GM21717 (cell line): ENCODE measurements around the gene DUS2.
"Not testable (repeated sequence)": the region's sequence is repeated elsewhere in the genome, so short reads cannot be mapped to it uniquely, and the experiment has no call there.

Source experiments
- ATAC-seq: cut with Tn5 transposase; IDR thresholded peaks from one replicate; pipeline ENCODE4 v1.9.1; 2021; ENCODE audit warnings: mild to moderate bottlenecking, moderate library complexity; ENCODE audit not compliant: unreplicated experiment

DUS2 gene

DNA sequence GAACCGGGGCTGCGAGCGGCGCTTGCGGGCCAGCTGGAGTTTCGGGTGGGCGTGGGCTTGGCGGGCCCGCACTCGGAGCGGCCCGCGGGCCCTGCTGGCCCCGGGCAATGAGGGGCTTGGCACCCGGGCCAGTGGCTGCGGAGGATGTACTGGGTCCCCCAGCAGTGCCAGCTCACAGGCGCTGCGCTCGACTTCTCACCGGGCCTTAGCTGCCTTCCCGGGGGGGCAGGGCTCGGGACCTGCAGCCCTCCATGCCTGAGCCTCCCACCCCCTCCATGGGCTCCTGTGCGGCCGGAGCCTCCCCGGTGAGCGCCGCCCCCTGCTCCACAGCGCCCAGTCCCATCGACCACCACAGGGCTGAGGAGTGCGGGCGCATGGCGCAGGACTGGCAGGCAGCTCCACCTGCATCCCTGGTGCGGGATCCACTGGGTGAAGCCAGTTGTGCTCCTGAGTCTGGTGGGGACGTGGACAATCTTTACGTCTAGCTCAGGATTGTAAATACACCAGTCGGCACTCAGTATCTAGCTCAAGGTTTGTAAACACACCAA, 24.8 kb upstream of the DUS2 start:
- ATAC-seq, result not testable (repeated sequence)

DNA sequence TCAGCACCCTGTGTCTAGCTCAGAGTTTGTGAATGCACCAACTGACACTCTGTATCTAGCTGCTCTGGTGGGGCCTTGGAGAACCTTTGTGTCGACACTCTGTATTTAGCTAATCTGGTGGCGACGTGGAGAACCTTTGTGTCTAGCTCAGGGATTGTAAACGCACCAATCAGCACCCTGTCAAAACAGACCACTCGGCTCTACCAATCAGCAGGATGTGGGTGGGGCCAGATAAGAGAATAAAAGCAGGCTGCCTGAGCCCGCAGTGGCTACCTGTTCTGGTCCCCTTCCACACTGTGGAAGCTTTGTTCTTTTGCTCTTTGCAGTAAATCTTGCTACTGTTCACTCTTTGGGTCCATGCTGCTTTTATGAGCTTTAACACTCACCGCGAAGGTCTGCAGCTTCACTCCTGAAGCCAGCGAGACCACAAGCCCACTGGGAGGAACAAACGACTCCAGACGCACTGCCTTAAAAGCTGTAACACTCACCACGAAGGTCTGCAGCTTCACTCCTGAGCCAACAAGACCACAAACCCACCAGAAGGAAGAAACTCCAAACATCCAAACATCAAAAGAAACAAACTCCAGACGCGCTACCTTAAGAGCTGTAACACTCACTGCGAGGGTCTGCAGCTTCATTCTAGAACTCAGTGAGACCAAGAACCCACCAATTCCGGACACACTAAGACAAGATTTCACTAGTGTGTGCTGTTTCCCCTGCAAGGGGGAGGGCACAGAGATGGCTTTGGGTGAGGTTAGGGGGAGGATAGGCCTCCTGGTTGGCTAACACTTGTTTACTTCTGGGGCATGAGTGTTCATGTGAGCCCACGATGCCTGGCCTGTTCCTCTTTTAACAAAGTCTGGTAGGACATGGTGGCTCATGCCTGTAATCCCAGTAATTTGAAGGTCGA, 24.1 kb upstream of the DUS2 start, which contains the start of gene DPEP2:
DPEP2 (minus strand) TSS at position 706 of the 910 bp plus-strand sequence. CDS start 6,272 bp downstream, outside the sequence.
- not testable (repeated sequence) for ATAC-seq

DNA sequence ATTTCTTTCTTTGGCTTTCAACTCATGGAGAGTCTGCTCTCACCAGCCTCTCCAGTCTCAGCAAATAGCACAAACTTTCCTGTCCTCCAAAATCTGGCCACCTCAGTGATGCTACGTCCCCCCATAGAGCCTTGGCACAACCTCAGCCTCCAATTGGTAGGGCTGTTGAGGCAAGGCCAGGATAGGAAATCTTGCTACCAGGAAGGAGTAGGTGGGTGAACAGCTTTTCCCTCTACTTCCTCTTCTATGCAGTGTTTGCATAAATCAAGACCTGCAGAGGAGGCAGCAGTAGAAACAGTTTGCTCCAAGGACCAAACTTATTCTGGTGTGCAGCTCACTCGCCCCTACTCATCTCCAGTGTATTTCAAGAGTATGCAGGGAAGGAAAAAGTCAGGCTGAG, 23.1 kb upstream of the DUS2 start:
- no peak for ATAC-seq

DNA sequence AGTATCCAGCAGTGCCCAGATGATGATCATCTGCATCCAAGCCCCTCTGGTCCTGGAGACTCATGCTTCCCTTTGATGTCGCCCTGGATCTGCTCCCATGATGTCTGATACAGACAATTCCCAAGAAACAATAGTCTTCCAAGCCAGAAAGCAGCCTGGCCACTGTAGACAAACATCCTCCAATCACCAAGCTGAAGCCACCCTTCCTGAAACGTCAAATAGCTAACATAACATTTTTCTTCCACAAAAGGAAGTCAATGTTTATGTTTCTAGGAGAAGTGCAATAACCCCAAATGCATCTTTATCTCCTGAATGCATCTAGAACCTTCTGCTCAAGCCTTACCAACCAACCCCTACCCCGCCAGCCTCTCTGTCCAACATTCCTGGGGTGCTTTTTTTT, 22.6 kb upstream of the DUS2 start:
- ATAC-seq, result no peak

DNA sequence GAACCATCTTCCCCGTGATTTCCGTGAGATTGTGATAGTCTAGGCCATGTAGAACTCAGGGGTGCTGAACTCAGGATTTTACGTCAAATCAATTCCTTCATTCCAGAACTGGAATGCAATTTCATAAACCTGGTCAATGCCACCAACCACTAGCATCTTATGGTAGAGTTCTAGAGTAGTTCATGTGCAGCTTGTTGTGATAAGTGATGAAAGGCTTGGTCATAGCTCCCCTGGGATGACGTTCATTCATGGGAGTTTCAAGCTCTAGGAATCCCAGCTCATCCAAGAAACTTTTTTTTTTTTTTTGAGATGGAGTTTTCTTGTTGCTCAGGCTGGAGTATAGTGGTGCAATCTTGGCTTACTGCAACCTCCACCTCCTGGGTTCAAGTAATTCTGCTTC, 20.1 kb upstream of the DUS2 start:
- ATAC-seq, result no peak

DNA sequence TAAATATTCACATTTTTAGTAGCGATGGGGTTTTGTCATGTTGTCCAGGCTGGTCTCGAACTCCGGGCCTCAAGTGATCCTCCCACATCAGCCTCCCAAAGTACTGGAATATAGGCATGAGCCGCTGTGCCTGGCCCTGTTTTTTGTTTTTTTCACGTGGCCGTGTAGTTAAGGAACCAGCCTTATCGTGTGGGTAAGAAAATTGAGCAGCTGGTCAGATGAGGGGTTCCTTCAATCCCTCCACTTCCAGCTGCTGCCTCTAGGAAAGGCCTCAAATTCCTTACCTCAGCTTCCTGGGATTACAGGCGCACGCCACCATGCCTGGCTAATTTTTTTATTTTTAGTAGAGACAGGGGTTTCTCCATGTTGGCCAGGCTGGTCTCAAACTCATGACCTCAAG, 17.9 kb upstream of the DUS2 start:
- no peak for ATAC-seq

DNA sequence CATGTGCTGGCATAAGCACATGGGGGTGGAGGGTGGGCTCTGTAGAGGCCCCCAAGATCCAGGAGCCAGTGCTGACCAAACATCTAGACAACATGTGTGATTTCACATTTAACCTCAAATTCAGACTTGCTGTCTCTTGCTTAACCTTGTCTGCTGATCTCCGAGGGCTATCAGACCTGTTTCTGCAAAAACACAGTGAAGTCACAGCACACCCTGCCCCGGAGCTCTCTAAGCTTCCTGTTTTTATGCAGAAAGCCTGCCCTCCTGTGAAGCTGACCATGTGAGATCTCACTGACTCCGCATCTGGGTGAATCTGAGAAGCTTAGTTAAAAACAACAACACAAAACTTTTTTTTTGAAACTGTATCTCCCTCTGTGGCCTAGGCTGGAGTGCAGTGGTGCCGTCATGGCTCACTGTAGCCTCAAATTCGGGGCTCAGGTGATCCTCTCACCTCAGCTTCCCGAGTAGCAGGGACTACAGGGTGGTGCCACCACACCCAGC, 17.2 kb upstream of the DUS2 start:
- no peak for ATAC-seq

DNA sequence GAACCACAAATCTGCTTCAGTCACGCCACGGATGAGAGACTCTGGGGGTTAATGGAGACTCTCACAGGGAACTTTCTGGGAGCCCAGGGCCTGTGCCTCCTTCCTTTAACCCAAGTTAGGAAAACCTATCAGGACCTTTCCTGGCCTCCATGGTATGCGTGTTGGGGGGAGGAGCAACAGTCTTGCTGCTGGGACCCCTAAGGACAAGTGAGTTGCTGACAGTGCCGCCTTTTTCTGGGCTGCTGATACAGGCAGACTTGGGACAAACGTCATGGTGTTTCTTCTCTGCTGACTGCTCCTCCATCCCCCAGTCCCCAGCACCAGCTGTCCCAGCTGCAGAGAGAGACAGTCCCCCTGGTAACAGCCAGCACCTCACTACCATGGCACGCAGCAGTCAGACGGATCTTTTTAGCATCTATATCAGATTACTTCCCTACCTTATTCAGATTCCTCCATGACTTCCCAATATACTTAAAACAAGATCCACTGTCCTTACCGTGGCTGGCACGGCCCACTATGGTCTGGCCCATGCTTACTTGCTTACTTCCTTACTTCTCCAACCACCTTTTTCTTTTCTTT, 13.8 kb upstream of the DUS2 start:
- no peak for ATAC-seq

DNA sequence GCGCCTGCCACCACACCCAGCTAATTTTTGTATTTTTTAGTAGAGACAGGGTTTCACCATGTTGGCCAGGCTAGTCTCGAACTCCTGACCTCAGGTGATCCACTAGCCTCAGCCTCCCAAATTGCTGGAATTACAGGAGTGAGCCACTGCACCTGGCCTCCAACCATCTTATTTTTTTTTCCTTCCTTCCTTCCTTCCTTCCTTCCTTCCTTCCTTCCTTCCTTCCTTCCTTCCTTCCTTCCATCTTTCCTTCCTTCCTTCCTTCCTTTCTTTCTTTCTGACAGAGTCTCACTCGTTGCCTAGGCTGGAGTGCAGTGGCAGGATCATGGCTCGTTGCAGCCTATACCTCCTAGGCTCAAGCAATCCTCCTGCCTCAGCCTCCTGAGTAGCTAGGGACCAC, 13.2 kb upstream of the DUS2 start:
- not testable (repeated sequence) for ATAC-seq

DNA sequence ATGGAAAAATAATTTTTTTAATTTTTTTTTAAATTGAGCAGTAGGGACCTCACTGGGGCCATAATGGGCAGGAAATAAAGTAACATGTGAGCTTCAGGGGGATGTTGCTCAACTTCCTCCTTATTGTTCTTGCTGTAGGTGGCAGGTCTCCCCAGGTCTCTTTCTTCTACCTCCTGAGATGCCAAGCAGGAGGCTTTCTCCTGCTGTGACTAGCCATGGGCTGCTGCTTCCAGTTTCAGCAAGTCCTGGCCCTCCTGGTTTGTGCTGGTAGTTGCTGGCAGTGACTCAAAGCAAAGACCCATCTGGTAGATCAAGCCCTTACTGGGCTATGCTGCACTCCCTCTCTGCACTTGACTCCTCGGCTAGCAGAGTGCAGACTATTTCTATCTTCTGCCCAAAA, 9.6 kb upstream of the DUS2 start:
- ATAC-seq, result no peak

DNA sequence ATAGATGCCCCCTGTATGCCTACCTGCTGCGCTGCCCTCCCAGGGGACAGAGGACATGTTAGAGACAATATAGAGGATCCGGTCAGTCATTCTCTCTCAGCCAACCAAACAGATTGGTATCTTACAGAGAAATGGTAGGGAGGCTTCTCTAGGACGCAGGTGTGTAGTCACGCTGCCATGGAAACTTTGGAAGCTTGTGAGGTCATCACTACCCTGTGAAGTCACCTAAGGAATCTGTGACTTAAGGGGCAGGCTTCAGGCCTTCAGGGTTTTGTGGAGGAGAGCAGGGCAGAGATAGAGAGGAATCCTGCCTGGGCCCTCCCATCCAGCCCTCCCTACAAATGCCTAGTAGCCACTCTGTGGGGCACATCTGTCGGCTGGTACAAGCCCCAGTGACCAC, 7.4 kb upstream of the DUS2 start, which contains the start of gene DPEP2NB:
DPEP2NB (minus strand) TSS at position 231 of the 400 bp plus-strand sequence; CDS start at position 90, 141 bp downstream.
- no peak for ATAC-seq

DNA sequence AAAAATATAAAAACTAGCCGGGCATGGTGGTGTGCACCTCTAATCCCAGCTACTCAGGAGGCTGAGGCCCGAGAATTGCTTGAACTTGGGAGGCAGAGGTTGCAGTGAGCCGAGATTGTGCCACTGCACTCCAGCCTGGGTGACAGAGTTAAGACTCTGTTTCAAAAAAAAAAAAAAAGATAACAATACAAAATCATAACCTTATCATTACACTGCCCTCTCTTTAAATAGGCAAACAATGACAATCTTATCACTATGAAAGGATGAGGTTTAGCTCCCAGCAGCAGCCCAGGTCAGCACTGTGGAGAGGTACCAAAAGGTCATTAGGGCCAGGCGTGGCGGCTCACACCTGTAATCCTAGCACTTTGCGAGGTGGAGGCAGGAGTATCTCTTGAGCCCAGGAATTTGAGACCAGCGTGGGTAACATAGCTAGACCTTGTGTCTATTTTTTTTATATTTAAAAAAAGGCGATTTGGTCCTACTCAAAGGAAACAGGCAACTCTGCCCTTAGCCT, 3.9 kb upstream of the DUS2 start:
- ATAC-seq, result no peak

DNA sequence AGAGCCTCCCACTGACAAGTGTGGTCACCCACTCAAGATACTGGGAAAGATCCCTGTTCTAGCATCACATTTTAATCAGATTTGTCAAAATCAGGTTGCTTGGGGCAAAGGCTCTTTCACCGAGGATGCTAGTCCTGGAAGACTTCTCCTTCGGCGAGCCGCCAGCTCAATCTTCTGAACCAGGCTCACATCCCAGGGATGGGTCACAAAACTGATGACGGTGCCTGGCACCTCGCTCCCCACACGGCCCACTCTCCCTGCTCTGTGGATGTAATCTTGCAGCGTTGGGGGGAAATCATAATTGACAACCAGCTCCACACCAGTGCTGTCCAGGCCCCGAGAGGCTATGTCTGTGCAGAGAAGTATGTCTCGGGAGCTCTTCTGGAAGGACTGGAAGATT, 1.6 kb upstream of the DUS2 start:
- ATAC-seq, result no peak

DNA sequence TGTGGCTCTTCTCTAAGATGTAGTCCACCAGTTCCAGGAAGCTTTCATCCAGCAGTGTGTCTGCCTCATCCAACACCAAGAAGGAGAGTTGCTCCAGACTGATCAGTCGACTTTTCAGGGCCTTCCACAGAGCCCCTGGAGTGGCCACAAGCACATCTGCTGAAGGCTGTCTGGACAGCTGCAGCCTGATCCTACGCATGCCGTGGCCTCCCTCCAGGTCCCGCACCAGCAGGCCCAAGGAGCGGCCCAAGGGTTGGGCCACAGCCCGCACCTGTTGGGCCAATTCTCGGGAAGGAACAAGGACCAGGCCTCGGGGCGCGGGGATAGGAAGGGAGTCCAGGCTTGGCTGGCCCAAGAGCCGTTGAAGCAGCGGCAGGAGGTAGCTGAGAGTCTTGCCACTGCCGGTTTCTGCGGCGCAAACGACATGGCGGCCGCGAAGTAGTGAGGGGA, 781 bp upstream of the DUS2 start:
- no peak for ATAC-seq

DNA sequence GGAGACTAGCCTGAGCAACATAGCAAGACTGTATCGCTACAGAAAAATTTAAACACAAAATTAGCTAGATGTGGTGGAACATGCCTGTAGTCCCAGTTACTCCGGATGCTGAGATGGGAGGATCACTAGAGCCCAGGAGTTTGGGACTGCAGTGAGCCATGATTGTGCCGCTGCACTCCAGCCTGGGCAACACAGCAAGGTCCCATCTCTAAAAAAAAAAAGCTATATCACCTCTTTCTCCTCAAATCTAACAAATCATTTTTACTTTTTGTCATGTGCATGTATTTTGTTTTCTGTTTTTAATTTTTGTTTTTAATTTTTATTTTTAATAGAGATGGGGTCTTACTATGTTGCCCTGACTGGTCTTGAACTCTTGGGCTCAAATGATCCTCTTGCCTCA, 5.9 kb downstream of the DUS2 start:
- no peak for ATAC-seq

DNA sequence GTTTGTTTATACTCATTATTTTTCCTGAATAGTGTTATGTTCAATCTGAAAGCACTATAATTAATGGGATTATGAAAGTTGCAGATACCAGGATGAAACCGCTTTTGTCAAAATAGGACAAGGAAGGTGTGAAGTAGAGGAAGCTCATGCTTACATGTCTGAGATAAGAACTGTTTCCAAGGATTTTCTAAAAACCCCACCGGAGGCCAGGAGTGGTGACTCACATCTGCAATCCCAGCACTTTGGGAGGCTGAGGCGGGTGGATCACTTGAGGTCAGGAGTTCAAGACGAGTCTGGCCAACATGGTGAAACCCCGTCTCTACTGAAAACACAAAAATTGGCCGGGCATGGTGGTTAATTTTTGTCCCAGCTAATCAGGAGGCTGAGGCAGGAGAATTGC, 7.0 kb downstream of the DUS2 start:
- ATAC-seq, result not testable (repeated sequence)

DNA sequence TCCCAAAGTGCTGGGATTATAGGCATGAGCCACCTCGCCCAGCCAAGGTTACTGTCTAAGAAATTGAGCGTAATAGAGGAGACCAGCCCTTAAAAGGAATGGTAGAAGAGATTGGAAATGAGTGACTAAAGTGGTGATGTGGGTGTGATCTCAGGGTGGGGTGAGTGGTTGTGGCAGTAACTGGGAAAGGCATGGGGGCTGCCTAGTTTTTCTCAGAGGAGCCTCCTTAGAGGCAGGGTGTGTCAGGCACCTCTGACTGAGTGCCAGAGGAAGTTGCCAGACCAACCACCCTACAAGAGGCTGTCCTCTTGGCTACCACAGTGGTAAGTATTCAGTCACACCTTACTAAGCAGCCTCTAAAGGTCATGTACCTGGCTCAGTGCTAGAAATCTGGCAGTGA, 8.9 kb downstream of the DUS2 start:
- ATAC-seq, result no peak

DNA sequence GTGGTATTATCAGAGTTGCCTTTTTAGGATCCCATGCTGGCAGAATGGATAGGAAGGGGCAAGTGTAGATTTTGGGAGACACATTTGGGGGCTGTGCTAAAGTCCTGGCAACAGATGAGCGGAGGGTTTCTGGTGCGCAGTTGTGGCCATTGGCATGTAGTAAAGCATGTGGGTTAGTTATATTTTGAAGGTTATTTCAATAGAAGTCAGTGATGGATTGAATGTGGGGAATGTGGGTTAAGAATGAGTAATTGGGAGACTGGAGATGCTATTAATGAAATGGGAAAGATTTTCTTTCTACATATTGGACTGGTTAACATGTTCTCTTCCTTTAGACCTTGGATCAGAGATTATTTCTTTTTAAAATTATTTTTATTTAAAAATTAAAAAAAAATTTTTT, 10.0 kb downstream of the DUS2 start:
- no peak for ATAC-seq

DNA sequence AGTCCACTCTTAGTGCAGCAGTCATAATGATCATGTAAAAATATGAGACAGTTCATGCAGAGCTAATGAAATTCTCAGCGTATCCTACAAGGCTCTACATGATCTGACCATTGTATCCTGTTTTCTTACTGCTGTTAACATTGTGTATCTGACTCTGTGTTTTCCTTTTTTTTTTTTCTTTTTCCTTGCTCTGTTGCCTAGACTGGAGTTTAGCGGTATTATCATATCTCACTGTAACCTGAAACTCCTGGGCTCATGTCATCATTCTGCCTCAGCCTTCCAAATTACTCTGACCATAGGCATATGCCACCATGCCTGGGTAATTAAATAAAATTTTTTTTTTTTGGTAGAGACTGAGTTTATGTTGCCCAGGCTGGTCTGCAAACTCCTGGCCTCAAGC, 12.1 kb downstream of the DUS2 start:
- ATAC-seq, result no peak

DNA sequence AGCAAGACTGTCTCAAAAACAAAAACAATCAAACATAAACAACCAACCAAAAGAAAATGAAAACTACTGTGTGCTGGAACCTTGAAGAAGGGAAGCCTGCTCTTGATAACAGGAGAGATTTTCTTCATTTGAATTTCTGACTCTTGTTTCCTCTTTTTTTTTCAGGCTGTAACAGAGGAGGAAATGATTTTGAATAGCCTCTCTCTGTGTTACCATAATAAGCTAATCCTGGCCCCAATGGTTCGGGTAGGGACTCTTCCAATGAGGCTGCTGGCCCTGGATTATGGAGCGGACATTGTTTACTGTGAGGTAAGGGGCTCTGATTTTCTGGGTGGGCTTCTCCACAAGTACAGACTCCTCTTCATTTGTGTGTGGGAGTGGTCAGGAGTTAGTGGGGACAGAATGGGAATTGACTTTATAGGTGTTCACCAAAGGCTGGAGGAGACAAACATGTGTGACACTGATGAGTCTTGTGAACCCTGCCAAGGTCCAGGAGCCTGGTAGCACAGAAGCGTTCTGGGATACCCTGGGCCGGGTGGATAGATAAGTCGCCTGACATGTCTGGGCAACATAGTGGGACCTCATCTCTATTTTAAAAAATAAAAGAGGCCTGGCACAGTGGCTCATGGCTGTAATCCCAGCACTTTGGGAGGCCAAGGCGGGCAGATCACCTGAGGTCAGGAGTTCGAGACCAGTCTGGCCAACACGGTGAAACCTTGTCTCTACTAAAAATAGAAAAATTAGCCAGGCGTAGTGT, 14.9 kb downstream of the DUS2 start:
- no peak for ATAC-seq
